HepG2 (cell line): Measurements from ENCODE around the gene RABGAP1L. TPM values are rescaled to one million over a fixed set of nuclear protein-coding genes. Genes with fewer than 3 reads are reported as not detected.

Experiments
- DNMT3B ChIP-seq: conservative IDR thresholded peaks from 2 replicates; pipeline ENCODE4 v1.6.1; 2016; ENCODE audit warnings: missing biosample characterization, control low read depth
- IRF2 ChIP-seq: IDR thresholded peaks from 2 replicates; pipeline ENCODE4 v1.6.1; 2018; ENCODE audit warnings: missing genetic modification reagents, missing compliant biosample characterization
- NFRKB ChIP-seq: fragments of 450-650 bp; IDR thresholded peaks from 2 replicates; pipeline ENCODE4 v1.6.1; 2017
- NONO ChIP-seq, 2 experiments: fragments of 450-650 bp in 1 of 2; sonication (generic) in 1 of 2; formaldehyde crosslinking in 1 of 2; IDR thresholded peaks in 1 of 2; conservative IDR thresholded peaks in 1 of 2; 2 replicates each; pipeline versions ENCODE4 v1.6.1 to v1.8.0; 2017 to 2022; ENCODE audit warnings: mild to moderate bottlenecking in 1 of 2, missing genetic modification reagents in 1 of 2, moderate library complexity in 1 of 2
- REL ChIP-seq: sonication (generic); formaldehyde crosslinking; conservative IDR thresholded peaks from 2 replicates; pipeline ENCODE4 v1.8.0; 2022; ENCODE audit warnings: mild to moderate bottlenecking, missing genetic modification reagents, moderate library complexity
- SIN3B ChIP-seq: fragments of 150-350 bp; IDR thresholded peaks from 2 replicates; pipeline ENCODE4 v1.6.1; 2014; ENCODE audit warnings: low read length
- TEAD3 ChIP-seq: optimal IDR thresholded peaks from 2 replicates; pipeline ENCODE3; 2016; ENCODE audit warnings: borderline replicate concordance
- WIZ ChIP-seq: sonication (generic); formaldehyde crosslinking; IDR thresholded peaks from 2 replicates; pipeline ENCODE4 v1.5.1; 2020; ENCODE audit warnings: mild to moderate bottlenecking, missing genetic modification reagents
- ZNF274 ChIP-seq: sonication (generic); formaldehyde crosslinking; IDR thresholded peaks from 2 replicates; pipeline ENCODE4 v1.5.1; 2020; ENCODE audit warnings: mild to moderate bottlenecking, missing genetic modification reagents
- ZNF577 ChIP-seq: sonication (generic); formaldehyde crosslinking; IDR thresholded peaks from 2 replicates; pipeline ENCODE4 v1.4.0; 2020; ENCODE audit warnings: mild to moderate bottlenecking, low read depth, missing genetic modification reagents, borderline replicate concordance
- ZNF629 ChIP-seq: sonication (generic); formaldehyde crosslinking; conservative IDR thresholded peaks from 2 replicates; pipeline ENCODE4 v1.5.0; 2020; ENCODE audit warnings: missing genetic modification reagents
- ZNF746 ChIP-seq: sonication (generic); formaldehyde crosslinking; IDR thresholded peaks from 2 replicates; pipeline ENCODE4 v1.8.0; 2022; ENCODE audit warnings: mild to moderate bottlenecking, missing genetic modification reagents
- polyA plus RNA-seq, 8 experiments: library from polyadenylated mRNA; depleted of rRNA in 3 of 8; stranded (reverse) in 7 of 8; unstranded in 1 of 8; fragments of >200 nt; fragmentation: Illumina TruSeq in 4 of 8; extraction: Trizol in 4 of 8; gene quantifications; 2 replicates each; pipeline versions ENCODE4 v1.2.1 to v1.2.3, GENCODE V29; 2011 to 2016; ENCODE audit warnings: low read depth in 4 of 8, missing spikeins in 1 of 8, mixed read lengths in 1 of 8; ENCODE audit not compliant: insufficient read depth in 1 of 8
- total RNA-seq, 5 experiments: library from RNA; depleted of rRNA; stranded (reverse); fragments of >200 nt; fragmentation: Illumina TruSeq; extraction: Trizol; gene quantifications; 2 replicates each; pipeline ENCODE4 v1.2.3, GENCODE V29; 2016; ENCODE audit warnings: low read depth in 1 of 5
- TF ChIP-seq, protein P1 (sequence below): sonication (generic); formaldehyde crosslinking; IDR thresholded peaks from 2 replicates; pipeline ENCODE4 v1.4.0; 2020; ENCODE audit warnings: mild to moderate bottlenecking, missing genetic modification reagents, borderline replicate concordance
- TF ChIP-seq, protein P2 (sequence below): sonication (generic); formaldehyde crosslinking; IDR thresholded peaks from 2 replicates; pipeline ENCODE4 v1.5.1; 2020; ENCODE audit warnings: missing genetic modification reagents, mild to moderate bottlenecking, borderline replicate concordance

RABGAP1L gene
- total and polyA plus RNA-seq, 2 of the 13 experiments (the other 11 are each of a cell fraction or from before 2014, with no cell fraction given): 7.9 to 22.6 TPM

DNA sequence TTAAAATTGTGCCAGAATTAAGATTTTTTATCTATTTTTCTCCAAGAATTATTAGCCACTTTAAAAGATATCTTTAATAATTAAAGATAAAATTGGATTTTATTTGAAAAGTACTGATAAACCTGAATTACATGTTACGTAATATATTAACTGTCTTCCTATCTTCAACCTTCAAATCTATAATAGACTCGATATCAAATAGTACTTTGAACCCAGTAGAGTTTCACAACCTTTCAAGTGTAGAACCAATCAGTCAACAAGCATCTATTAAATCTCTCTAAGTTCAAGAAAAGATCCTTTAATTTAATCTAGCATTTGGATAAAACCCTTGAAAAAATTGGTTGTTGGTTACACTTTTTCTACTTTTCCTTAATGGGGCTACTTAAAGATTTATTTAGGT is 559.9 kb downstream of the RABGAP1L start (continued):
- TF ChIP-seq DNMT3B (CRISPR knock-in tag): no peak
- no peak for TF ChIP-seq WIZ
- TF ChIP-seq ZNF274 (CRISPR knock-in tag): no peak
- TF ChIP-seq TEAD3 (CRISPR knock-in tag): no peak
- TF ChIP-seq ZNF577 (CRISPR knock-in tag): no peak
- no peak for TF ChIP-seq NONO (IDR thresholded peaks at IDR 0.05)
- TF ChIP-seq NONO (CRISPR knock-in tag; conservative IDR thresholded peaks at IDR 0.05): no peak
- TF ChIP-seq REL (CRISPR knock-in tag): no peak
- no peak for TF ChIP-seq ZNF746 (CRISPR knock-in tag)
- no peak for TF ChIP-seq NFRKB
- TF ChIP-seq, protein P1, sequence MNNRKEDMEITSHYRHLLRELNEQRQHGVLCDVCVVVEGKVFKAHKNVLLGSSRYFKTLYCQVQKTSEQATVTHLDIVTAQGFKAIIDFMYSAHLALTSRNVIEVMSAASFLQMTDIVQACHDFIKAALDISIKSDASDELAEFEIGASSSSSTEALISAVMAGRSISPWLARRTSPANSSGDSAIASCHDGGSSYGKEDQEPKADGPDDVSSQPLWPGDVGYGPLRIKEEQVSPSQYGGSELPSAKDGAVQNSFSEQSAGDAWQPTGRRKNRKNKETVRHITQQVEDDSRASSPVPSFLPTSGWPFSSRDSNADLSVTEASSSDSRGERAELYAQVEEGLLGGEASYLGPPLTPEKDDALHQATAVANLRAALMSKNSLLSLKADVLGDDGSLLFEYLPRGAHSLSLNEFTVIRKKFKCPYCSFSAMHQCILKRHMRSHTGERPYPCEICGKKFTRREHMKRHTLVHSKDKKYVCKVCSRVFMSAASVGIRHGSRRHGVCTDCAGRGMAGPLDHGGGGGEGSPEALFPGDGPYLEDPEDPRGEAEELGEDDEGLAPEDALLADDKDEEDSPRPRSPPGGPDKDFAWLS (CRISPR knock-in tag): no peak
- no peak for TF ChIP-seq IRF2 (CRISPR knock-in tag)
- no peak for TF ChIP-seq ZNF629
- TF ChIP-seq, protein P2, sequence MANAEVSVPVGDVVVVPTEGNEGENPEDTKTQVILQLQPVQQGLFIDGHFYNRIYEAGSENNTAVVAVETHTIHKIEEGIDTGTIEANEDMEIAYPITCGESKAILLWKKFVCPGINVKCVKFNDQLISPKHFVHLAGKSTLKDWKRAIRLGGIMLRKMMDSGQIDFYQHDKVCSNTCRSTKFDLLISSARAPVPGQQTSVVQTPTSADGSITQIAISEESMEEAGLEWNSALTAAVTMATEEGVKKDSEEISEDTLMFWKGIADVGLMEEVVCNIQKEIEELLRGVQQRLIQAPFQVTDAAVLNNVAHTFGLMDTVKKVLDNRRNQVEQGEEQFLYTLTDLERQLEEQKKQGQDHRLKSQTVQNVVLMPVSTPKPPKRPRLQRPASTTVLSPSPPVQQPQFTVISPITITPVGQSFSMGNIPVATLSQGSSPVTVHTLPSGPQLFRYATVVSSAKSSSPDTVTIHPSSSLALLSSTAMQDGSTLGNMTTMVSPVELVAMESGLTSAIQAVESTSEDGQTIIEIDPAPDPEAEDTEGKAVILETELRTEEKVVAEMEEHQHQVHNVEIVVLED: no peak
- no peak for TF ChIP-seq SIN3B
- TF ChIP-seq, all 625 proteins: peak for 6
